GM19023 (cell line): ENCODE results near the gene GON7.
"Not testable (repeated sequence)": the region's sequence is repeated elsewhere in the genome, so short reads cannot be mapped to it uniquely, and the experiment has no call there.

Source experiments
- ATAC-seq: cut with Tn5 transposase; IDR thresholded peaks from one replicate; pipeline ENCODE4 v1.9.1; 2021; ENCODE audit warnings: mild to moderate bottlenecking, moderate library complexity; ENCODE audit not compliant: unreplicated experiment

GON7 gene

DNA sequence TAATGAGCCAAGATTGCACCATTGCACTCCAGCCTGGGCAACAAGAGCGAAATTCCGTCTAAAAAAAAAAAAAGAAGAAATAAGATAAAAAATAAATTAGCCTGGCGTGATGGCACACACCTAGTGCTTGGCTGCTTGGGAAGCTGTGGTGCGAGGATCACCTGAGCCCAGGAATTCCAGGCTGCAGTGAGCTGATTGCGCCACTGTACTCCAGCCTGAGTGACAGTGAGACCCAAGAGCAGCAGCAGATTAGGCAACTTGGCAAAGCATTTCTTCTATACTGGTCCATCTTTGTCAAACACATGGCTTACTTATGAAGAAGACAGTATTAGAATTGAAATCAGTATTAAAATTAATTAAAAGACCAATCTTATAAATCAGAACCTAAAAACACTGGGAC, 6.3 kb downstream of the GON7 start:
- no peak for ATAC-seq

DNA sequence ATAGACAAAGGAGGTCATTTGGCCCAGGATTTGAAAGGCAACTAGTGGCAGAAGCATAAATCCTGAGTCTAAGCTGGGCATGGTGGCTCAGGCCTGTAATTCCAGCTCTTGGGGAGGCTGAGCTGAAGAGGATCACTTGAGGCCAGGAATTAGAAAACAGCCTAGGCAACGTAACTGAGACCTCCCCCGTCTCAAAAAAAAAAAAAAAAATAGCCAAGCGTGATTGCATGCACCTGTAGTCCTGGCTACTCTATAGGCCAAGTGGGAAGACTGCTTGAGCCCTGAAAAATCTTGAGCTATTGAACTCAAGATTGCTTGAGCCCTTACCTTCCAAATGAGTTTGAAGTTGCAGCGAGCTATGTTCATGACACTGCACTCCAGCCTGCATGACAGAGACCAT, 7.8 kb downstream of the GON7 start:
- no peak for ATAC-seq

DNA sequence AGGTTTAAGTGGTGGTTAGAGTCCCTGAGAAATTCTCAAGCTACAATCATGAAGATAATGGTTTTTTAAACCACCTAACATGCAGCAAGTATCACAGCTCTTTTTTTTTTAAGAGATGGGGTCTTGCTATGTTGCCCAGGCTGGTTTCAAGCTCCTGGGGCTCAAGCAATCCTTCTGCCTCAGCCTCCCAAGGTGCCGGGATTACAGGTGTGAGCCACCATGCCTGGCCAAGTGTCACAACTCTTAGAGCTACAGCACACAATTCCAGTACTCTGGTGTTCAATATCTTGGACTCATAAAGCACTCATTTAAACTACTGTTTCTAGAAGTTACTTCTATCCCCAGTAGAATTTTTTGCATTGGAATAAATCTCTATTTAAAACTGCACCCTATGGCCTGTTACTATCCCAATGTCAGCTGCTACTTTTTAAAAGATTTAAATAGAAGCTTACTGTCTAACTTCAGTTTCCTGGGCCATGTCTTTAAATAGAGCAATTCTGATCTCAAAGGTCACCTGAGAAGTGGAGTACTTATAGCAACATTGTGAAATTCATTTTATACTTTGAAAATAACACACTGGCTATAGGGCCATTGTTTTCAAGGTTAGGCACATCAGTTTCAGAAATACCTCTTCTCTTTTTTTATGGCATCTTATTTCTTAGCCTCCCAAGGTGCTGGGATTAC, 11.4 kb downstream of the GON7 start:
- no peak for ATAC-seq

DNA sequence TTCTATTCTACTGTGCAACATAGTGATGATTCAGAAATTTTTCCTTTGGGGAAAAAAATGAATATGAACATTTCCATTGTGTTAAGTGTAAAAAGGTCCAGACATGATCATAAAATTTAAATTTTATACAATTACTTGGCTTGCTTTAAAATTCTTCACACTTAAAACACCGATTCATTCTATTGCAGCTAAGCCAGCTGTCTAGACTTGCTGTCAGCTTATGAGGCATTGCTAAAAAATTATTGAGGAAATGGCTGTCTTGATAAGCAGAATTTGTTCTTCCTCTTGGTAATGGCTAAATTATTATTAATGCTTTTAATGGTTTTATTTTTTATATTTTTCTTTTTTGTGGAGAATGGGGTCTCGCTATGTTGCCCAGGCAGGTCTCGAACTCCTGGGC, 19.9 kb downstream of the GON7 start:
- ATAC-seq, result no peak

GRCh38 chr14:93186466-93186865, 20.4 kb downstream of the GON7 start:
- no peak for ATAC-seq

GRCh38 chr14:93185349-93185720, 21.5 kb downstream of the GON7 start:
- ATAC-seq, result peak; percentile 4

DNA sequence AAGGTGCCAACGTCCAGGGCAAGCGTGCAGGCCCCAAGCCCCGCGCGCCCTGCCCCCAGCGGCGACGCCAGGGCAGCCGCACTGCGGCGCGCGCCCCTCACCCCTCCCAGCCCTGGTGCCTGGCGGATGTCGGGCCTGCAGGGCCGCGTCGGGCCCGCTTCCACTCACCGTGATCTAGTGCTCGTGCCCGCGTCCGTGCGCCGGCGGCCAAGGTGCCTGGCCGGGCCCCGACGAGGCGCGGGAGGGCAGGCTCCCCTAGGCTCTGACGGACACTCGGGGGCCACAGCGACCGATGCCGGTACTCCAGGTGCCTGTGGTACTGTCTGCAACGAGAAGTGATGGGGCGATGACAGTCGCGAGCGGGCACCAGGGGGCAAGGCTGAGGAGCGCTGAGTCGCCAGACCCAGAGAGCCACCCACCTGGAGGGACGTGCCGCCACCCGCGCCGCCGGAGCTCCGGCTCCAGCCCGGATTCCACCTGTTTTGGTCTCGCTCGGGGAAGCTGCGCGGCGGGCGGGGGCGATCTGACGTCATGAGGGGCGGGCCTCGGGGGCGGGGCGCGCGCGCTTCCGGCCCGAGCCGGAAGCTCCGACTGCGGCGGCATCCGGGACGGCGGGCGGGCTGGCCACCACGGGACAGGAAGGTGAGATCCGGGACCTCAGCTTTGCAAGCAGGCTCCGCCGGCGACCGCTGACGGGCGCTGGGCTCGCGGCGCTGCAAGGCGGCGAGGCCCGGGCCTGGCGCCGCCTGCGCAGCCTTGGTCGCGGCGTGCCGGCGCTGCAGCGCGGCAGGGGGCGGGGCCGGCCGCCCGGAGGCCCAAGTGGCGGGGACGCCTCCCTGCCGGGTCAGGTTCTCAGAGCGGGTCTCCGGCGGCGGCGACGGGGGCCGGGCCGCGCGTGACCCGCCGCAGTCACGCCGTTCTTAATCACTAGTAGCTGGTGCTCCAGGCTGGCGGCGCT, 22.2 kb downstream of the GON7 start, which contains the start of the genes LYSET and MOAP1:
TSS of gene LYSET (plus strand) at position 927 of the 958 bp plus-strand sequence. CDS start 89 bp downstream, outside the sequence.
TSS of gene MOAP1 (minus strand) at position 507 of the 958 bp plus-strand sequence. CDS start 655 bp downstream, outside the sequence.
- ATAC-seq, result peak; percentile 82

DNA sequence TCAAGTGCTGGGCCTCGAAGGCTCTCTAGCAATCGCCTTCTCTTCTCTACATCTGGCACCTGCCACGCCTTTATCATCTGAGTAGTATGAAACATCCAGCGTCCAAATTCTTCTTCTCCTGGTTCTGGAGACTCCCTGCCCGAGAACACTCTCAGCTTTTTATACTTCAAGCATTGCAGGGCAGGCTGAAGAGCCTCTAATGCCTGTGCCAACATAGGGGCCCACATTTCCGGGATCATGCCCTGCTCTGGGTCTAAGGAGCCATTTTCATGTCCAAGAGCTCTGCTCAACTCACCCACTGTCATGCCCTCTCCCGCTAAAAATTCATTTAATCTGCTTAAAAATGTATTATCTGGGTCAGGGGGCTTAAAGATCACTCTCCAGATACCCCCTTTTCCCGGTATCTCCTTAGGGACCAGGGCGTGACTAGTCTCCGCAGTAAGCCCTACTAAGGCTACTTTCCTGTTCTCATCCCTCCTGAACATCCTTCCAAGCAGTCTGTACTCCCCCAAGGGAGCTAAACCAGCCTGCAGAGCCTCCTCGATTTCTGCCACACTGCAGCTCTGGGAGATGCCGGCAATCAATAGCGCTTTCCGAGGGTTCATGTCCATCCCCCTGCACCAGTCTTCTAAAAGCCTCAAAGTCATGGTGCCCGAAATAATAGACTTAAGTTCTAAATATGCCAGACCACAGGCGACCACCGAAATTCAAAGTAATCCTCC, 23.1 kb downstream of the GON7 start:
- ATAC-seq, result no peak

- no peak for ATAC-seq
Measured at GRCh38 chr14:93175492-93175891, 31.4 kb downstream of the GON7 start.

DNA sequence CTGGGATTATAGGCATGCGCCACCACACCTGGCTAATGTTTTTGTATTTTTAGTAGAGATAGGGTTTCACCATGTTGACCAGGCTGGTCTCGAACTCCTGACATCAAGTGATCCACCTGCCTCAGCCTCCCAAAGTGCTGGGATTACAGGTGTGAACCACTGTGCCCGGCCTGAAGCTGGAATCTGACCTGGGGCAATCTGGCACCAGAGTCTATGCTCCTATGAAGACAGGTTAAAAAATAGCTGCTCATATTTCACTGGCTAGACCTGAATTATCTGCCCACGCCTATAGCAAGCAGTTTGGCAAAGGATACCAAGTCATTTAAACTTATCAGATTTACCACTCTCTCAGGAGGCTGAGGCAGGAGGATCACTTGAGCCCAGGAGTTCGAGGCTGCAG, 32.1 kb downstream of the GON7 start:
- not testable (repeated sequence) for ATAC-seq

DNA sequence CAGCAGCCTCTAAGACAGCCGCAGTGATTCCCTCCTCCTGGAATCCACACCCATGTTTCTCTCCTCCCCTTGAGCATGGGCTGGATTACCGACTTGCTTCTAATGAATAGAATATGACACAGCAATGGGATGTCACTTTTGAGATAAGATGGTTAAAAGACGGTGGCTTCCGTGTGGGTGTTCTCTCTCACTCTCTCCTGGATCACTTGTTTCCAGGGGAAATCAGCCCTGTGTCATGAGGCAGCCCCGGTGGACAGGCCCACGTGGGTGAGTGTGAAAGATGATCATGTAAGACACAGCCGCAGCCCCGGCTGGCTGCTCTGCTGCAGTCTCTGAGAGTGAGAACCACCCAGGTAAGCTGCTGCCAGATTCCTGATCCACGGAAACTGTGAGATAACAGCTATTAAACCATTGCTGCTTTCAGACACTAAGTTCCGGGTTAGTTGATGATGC, 32.9 kb downstream of the GON7 start:
- ATAC-seq, result no peak

GRCh38 chr14:93171376-93171775, 35.5 kb downstream of the GON7 start:
- no peak for ATAC-seq

DNA sequence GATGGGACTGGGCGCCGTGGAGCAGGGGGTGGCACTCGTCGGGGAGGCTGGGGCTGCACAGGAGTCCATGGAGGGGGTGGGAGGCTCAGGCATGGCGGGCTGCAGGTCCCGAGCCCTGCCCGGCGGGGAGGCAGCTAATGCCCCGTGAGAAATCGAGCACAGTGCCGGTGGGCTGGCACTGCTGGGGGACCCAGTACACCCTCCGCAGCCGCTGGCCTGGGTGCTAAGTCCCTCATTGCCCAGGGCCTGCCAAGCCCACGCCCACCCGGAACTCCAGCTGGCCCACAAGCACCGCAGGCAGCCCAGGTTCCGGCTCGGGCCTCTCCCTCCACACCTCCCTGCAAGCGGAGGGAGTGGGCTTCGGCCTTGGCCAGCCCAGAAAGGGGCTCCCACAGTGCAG, 36.7 kb downstream of the GON7 start:
- not testable (repeated sequence) for ATAC-seq

DNA sequence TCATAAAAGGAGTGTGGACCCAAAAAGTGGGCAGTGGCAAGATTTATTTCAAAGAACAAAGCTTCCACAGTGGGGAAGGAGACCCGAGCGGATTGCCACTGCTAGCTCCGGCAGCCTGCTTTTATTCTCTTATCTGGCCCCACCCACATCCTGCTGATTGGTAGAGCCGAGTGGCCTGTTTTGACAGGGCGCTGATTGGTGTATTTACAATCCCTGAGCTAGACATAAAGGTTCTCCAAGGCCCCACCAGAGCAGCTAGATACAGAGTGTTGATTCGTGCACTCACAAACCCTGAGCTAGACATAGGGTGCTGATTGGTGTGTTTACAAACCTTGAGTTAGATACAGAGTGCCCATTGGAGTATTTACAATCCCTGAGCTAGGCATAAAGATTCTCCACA, 37.2 kb downstream of the GON7 start:
- ATAC-seq, result not testable (repeated sequence)

DNA sequence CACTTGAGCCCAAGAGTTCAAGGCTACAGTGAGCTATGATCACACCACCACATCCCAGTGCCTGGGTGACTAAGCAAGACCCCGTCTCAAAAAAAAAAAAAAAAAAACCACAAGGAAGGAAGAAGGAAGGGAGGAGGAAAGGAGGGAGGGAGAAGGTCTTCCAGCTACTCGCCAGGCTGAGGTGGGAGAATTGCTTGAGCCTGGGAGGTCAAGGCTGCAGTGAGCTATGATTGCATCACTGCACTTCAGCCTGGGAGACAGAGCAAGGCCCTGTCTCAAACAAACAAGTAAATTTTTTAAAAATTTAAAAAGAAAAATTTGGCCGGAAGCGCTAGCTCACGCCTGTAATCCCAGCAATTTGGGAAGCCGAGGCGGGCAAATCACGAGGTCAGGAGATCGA, 38.3 kb downstream of the GON7 start:
- ATAC-seq, result not testable (repeated sequence)

GRCh38 chr14:93165271-93166265, 41.3 kb downstream of the GON7 start:
- ATAC-seq, result not testable (repeated sequence)

DNA sequence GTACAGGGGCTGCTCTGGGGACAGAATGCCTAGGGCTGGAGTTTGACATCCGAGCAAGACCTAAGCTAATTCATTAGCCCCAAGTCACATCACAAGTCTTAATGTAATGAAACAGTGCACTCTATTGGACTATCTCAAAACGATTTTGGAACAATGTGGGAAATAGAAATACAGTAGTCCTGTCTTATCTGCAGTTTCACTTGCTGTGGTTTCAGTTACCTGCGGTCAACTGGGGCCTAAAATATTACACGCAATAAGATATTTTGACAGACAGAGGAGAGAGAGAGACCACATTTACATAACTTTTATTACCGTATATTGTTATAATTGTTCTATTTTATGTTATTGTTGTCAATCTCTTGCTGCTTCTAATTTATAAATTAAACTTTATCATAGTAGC, 43.3 kb downstream of the GON7 start:
- ATAC-seq, result no peak

- ATAC-seq, result no peak
Measured at GRCh38 chr14:93161411-93161940, 45.4 kb downstream of the GON7 start.

GRCh38 chr14:93160353-93160801, 46.5 kb downstream of the GON7 start:
- ATAC-seq, result no peak
